GDM1 (cell line): ENCODE data around the gene TUBGCP3.
"Not testable (repeated sequence)": the region's sequence is repeated elsewhere in the genome, so short reads cannot be mapped to it uniquely, and the experiment has no call there.

Source experiments
- DNase-seq: peaks from one replicate; lab custom pipeline; 2025; lab: John Stamatoyannopoulos, UW

Gene TUBGCP3

GRCh38 chr13:112579310-112579843 lies 8.6 kb downstream of the TUBGCP3 start:
- no peak for DNase-seq

GRCh38 chr13:112576768-112577167 lies 11.2 kb downstream of the TUBGCP3 start:
- no peak for DNase-seq

GRCh38 chr13:112576191-112576590 lies 11.8 kb downstream of the TUBGCP3 start:
- DNase-seq = no peak

GRCh38 chr13:112575675-112576074 lies 12.3 kb downstream of the TUBGCP3 start:
- DNase-seq = no peak

- no peak for DNase-seq
These were observed 12.9 kb downstream of the TUBGCP3 start for GRCh38 chr13:112574834-112575613.

- DNase-seq = no peak
These were observed 13.5 kb downstream of the TUBGCP3 start for GRCh38 chr13:112574416-112574815.

GRCh38 chr13:112573710-112574109 lies 14.2 kb downstream of the TUBGCP3 start:
- DNase-seq = no peak

- no peak for DNase-seq
These were observed 15.6 kb downstream of the TUBGCP3 start for GRCh38 chr13:112572366-112572765.

- DNase-seq = no peak
These were observed 18.1 kb downstream of the TUBGCP3 start for GRCh38 chr13:112569821-112570220.

- no peak for DNase-seq
These were observed 20.6 kb downstream of the TUBGCP3 start for GRCh38 chr13:112567161-112567862.

- no peak for DNase-seq
These were observed 25.1 kb downstream of the TUBGCP3 start for GRCh38 chr13:112562786-112563383.

GRCh38 chr13:112562254-112562653 lies 25.7 kb downstream of the TUBGCP3 start:
- no peak for DNase-seq

GRCh38 chr13:112561478-112561877 lies 26.5 kb downstream of the TUBGCP3 start:
- DNase-seq = no peak

- no peak for DNase-seq
These were observed 29.1 kb downstream of the TUBGCP3 start for GRCh38 chr13:112558696-112559418.

GRCh38 chr13:112556600-112556999 lies 31.4 kb downstream of the TUBGCP3 start:
- no peak for DNase-seq

GRCh38 chr13:112554214-112554850 lies 33.6 kb downstream of the TUBGCP3 start:
- no peak for DNase-seq

- not testable (repeated sequence) for DNase-seq
These were observed 39.0 kb downstream of the TUBGCP3 start for GRCh38 chr13:112548975-112549374.

GRCh38 chr13:112545856-112546255 lies 42.1 kb downstream of the TUBGCP3 start:
- no peak for DNase-seq

- DNase-seq = no peak
These were observed 54.9 kb downstream of the TUBGCP3 start for GRCh38 chr13:112532837-112533745.

GRCh38 chr13:112531263-112531794 lies 56.6 kb downstream of the TUBGCP3 start:
- DNase-seq = no peak
